H1 (cell line): ENCODE data around the gene PSD2. TPM values are rescaled to one million over a fixed set of nuclear protein-coding genes. Genes with fewer than 3 reads are reported as not detected.

Experiments
- CTCF ChIA-PET: fragments of 300-600 bp; sonication (Branson Sonifier 250); formaldehyde crosslinking; loops from one replicate; lab custom pipeline; 2021; ENCODE audit not compliant: partially characterized antibody; lab: Charles Lee
- POLR2A ChIA-PET: fragments of 300-600 bp; sonication (Branson Sonifier 250); formaldehyde crosslinking; loops from one replicate; lab custom pipeline; 2021; ENCODE audit warnings: inconsistent platforms; ENCODE audit not compliant: partially characterized antibody; lab: Charles Lee
- DNase-seq, 2 experiments: peaks; one replicate each; pipeline versions ENCODE4 v3.0.0 to v3.0.0-alpha.2; 2010 to 2022; ENCODE audit warnings: low spot score in 2 of 2, low read depth in 1 of 2, mixed read lengths in 1 of 2
- FAIRE-seq: peaks from 2 replicates; lab custom pipeline; 2011; peaks lifted over from hg19 to GRCh38; lab: Jason Lieb, UNC
- H2AFZ ChIP-seq: 2 replicates; pipeline ENCODE4 v1.8.1; 2012; ENCODE audit warnings: low read length, inconsistent platforms
- H2AK5ac ChIP-seq: 2 replicates; pipeline ENCODE4 v1.6.1; 2013; ENCODE audit warnings: low read depth, low read length
- H2BK120ac ChIP-seq: replicated peaks from 2 replicates; pipeline ENCODE3; 2013; ENCODE audit warnings: low read depth, low read length, inconsistent platforms
- H2BK12ac ChIP-seq: 2 replicates; pipeline ENCODE4 v1.6.1; 2013; ENCODE audit warnings: low read depth, low read length
- H2BK15ac ChIP-seq: 2 replicates; pipeline ENCODE4 v1.6.1; 2013; ENCODE audit warnings: low read length
- H2BK20ac ChIP-seq: 2 replicates; pipeline ENCODE4 v1.6.1; 2013; ENCODE audit warnings: low read length
- H2BK5ac ChIP-seq: 2 replicates; pipeline ENCODE4 v1.6.1; 2013; ENCODE audit warnings: low read depth, low read length
- H3K14ac ChIP-seq: 2 replicates; pipeline ENCODE4 v1.6.1; 2013; ENCODE audit warnings: inconsistent platforms; ENCODE audit not compliant: insufficient read length
- H3K18ac ChIP-seq: 2 replicates; pipeline ENCODE4 v1.6.1; 2013; ENCODE audit warnings: low read length; ENCODE audit errors: extremely low read depth
- H3K23ac ChIP-seq: 2 replicates; pipeline ENCODE4 v1.6.1; 2013; ENCODE audit warnings: inconsistent platforms; ENCODE audit not compliant: insufficient read length
- H3K23me2 ChIP-seq: 2 replicates; pipeline ENCODE4 v1.6.1; 2013; ENCODE audit warnings: low read depth, low read length
- H3K27ac ChIP-seq: 2 replicates; pipeline ENCODE4 v1.6.1; 2011; ENCODE audit warnings: low read depth, low read length, inconsistent platforms
- H3K27me3 ChIP-seq, 4 experiments: replicated peaks in 1 of 4; 1 replicate in 1 of 4; 2 replicates in 3 of 4; pipeline versions ENCODE4 v1.6.1 to v1.8.1; 2011 to 2013; ENCODE audit warnings: low read length in 3 of 4, mild to moderate bottlenecking in 3 of 4, inconsistent platforms in 2 of 4, mixed read lengths in 2 of 4, moderate library complexity in 1 of 4; ENCODE audit not compliant: control insufficient read depth in 3 of 4, insufficient read depth in 3 of 4; ENCODE audit errors: extremely low read depth in 1 of 4
- H3K36me3 ChIP-seq, 4 experiments: 2 replicates each; pipeline versions ENCODE4 v1.6.1 to v1.8.1; 2011 to 2013; ENCODE audit warnings: mild to moderate bottlenecking in 4 of 4, low read length in 3 of 4, moderate library complexity in 2 of 4, control low read depth in 1 of 4, inconsistent platforms in 1 of 4; ENCODE audit not compliant: insufficient read depth in 4 of 4, control insufficient read depth in 2 of 4
- H3K4ac ChIP-seq: replicated peaks from 2 replicates; pipeline ENCODE3; 2013; ENCODE audit warnings: low read length, low read depth, mixed read lengths, inconsistent platforms; ENCODE audit not compliant: insufficient read length
- H3K4me1 ChIP-seq, 4 experiments: replicated peaks in 1 of 4; 1 replicate in 1 of 4; 2 replicates in 3 of 4; pipeline versions ENCODE4 v1.6.1 to v1.8.1; 2011 to 2013; ENCODE audit warnings: low read length in 3 of 4, inconsistent platforms in 2 of 4, mixed read lengths in 1 of 4; ENCODE audit not compliant: insufficient read depth in 4 of 4, control insufficient read depth in 3 of 4
- H3K4me2 ChIP-seq, 2 experiments: 2 replicates each; pipeline versions ENCODE4 v1.6.1 to v1.8.1; 2011 to 2013; ENCODE audit warnings: low read depth in 2 of 2, low read length in 2 of 2, control low read depth in 1 of 2, inconsistent platforms in 1 of 2, mild to moderate bottlenecking in 1 of 2; ENCODE audit not compliant: insufficient read depth in 1 of 2
- H3K4me3 ChIP-seq, 4 experiments: fragments of 200-600, 300-600 bp in 1 of 4; sonication (generic), shearing (Covaris generic), sonication (Bioruptor Twin) in 1 of 4; 2 replicates each; pipeline versions ENCODE4 v1.5.1 to v1.8.1; 2011 to 2016; ENCODE audit warnings: low read length in 4 of 4, low read depth in 3 of 4, control low read depth in 2 of 4, inconsistent platforms in 2 of 4, mild to moderate bottlenecking in 2 of 4, mixed read lengths in 1 of 4, moderate library complexity in 1 of 4; ENCODE audit not compliant: insufficient read depth in 2 of 4; ENCODE audit errors: extremely low read depth in 1 of 4
- H3K56ac ChIP-seq: replicated peaks from 2 replicates; pipeline ENCODE3; 2013; ENCODE audit warnings: low read depth, mild to moderate bottlenecking, mixed read lengths, low read length, inconsistent platforms; ENCODE audit not compliant: insufficient read length
- H3K79me1 ChIP-seq: 2 replicates; pipeline ENCODE4 v1.6.1; 2013; ENCODE audit warnings: low read depth, low read length, control low read depth
- H3K79me2 ChIP-seq, 2 experiments: 2 replicates each; pipeline versions ENCODE4 v1.6.1 to v1.8.1; 2012 to 2013; ENCODE audit warnings: low read length in 2 of 2, mild to moderate bottlenecking in 2 of 2, inconsistent platforms in 1 of 2; ENCODE audit not compliant: insufficient read depth in 2 of 2, control insufficient read depth in 1 of 2
- H3K9ac ChIP-seq, 4 experiments: replicated peaks in 1 of 4; 1 replicate in 1 of 4; 2 replicates in 3 of 4; pipeline versions ENCODE4 v1.6.1 to v1.8.1; 2011 to 2013; ENCODE audit warnings: low read depth in 3 of 4, low read length in 3 of 4, control low read depth in 2 of 4, mild to moderate bottlenecking in 2 of 4, moderate library complexity in 2 of 4, inconsistent platforms in 1 of 4; ENCODE audit errors: extremely low read depth in 1 of 4
- H3K9me3 ChIP-seq, 2 experiments: 2 replicates each; pipeline versions ENCODE4 v1.6.1 to v1.8.1; 2012 to 2013; ENCODE audit warnings: mild to moderate bottlenecking in 2 of 2, moderate library complexity in 2 of 2, control low read depth in 1 of 2, inconsistent platforms in 1 of 2, low read depth in 1 of 2, low read length in 1 of 2, mixed read lengths in 1 of 2; ENCODE audit not compliant: insufficient read depth in 2 of 2
- H4K20me1 ChIP-seq, 2 experiments: replicated peaks in 1 of 2; 2 replicates each; pipeline versions ENCODE3 to v1.8.1; 2011 to 2013; ENCODE audit warnings: inconsistent platforms in 2 of 2, low read length in 2 of 2, mild to moderate bottlenecking in 1 of 2; ENCODE audit not compliant: insufficient read depth in 2 of 2, control insufficient read depth in 1 of 2
- H4K5ac ChIP-seq: 2 replicates; pipeline ENCODE4 v1.6.1; 2013; ENCODE audit warnings: low read length, low read depth, mixed read lengths, inconsistent platforms; ENCODE audit not compliant: insufficient read length
- H4K8ac ChIP-seq: 2 replicates; pipeline ENCODE4 v1.8.0; 2013; ENCODE audit warnings: mild to moderate bottlenecking, moderate library complexity, low read length, inconsistent platforms; ENCODE audit not compliant: insufficient read depth; ENCODE audit errors: extremely low read depth
- H4K91ac ChIP-seq: replicated peaks from 2 replicates; pipeline ENCODE3; 2013; ENCODE audit warnings: low read length, mixed read lengths, inconsistent platforms; ENCODE audit not compliant: insufficient read length
- CTBP2 ChIP-seq: IDR thresholded peaks from 2 replicates; pipeline ENCODE4 v1.7.0; 2011; ENCODE audit warnings: borderline replicate concordance, mild to moderate bottlenecking, moderate library complexity, mixed read lengths, low read length; ENCODE audit not compliant: insufficient read depth, insufficient read length
- EGR1 ChIP-seq: IDR thresholded peaks from 2 replicates; pipeline ENCODE4 v1.6.1; 2011; ENCODE audit warnings: low read depth, low read length, borderline replicate concordance
- EZH2 ChIP-seq: fragments of 200-600 bp; sonication (generic); IDR thresholded peaks from 2 replicates; pipeline ENCODE4 v1.7.1; 2012; ENCODE audit warnings: low read depth, mild to moderate bottlenecking, moderate library complexity, low read length, inconsistent platforms; ENCODE audit not compliant: severe bottlenecking
- NANOG ChIP-seq: IDR thresholded peaks from 2 replicates; pipeline ENCODE4 v1.6.1; 2011; ENCODE audit warnings: low read length, low read depth, mild to moderate bottlenecking, inconsistent platforms; ENCODE audit not compliant: insufficient read depth, poor library complexity, severe bottlenecking
- SUZ12 ChIP-seq: fragments of 200-600 bp; sonication (generic); IDR thresholded peaks from 2 replicates; pipeline ENCODE4 v1.6.1; 2012; ENCODE audit warnings: mild to moderate bottlenecking, inconsistent platforms, low read length, moderate library complexity, mixed read lengths
- TAF7 ChIP-seq: optimal IDR thresholded peaks from 2 replicates; pipeline ENCODE3; 2011; ENCODE audit warnings: low read depth, mild to moderate bottlenecking, inconsistent platforms, low read length, moderate library complexity, borderline replicate concordance
- WGBS, 2 experiments: shearing (Covaris generic) in 1 of 2; methylation state at CpG; one replicate each; pipeline versions ENCODE4 v1.1.6 to v1.1.7; 2013 to 2015; ENCODE audit warnings: low lambda C conversion rate in 2 of 2, mixed read lengths in 2 of 2, inconsistent platforms in 1 of 2, low coverage in 1 of 2, missing lambda C conversion rate in 1 of 2; ENCODE audit not compliant: insufficient replicate concordance in 2 of 2, insufficient coverage in 1 of 2, insufficient read length in 1 of 2; ENCODE audit errors: extremely low coverage in 1 of 2, missing lambda C conversion rate in 1 of 2; 5-methylcytosine and 5-hydroxymethylcytosine counted together
- polyA plus RNA-seq, 7 experiments: library from polyadenylated mRNA; depleted of rRNA in 3 of 7; stranded (reverse) in 5 of 7; unstranded in 2 of 7; fragments of >200 nt in 5 of 7; fragments of 200-250 nt in 2 of 7; gene quantifications; 1 replicate in 5 of 7; 2 replicates in 1 of 7; 4 replicates in 1 of 7; pipeline versions ENCODE4 v1.2.1 to v1.2.3, GENCODE V29; 2011 to 2013; ENCODE audit warnings: missing spikeins in 2 of 7, mixed read lengths in 2 of 7
- total RNA-seq: library from RNA; stranded (reverse); fragmentation: NEBNext Ultra II Directional; extraction: Animal tissue kit (Norgen Biotek cat#: 25700); gene quantifications from 2 replicates; pipeline ENCODE4 v1.2.1, GENCODE V29; 2021
- TF ChIP-seq, protein P1 (sequence below): IDR thresholded peaks from 2 replicates; pipeline ENCODE4 v1.6.1; 2011; ENCODE audit warnings: low read length, improper control_type of control experiment
- TF ChIP-seq, protein P2 (sequence below): IDR thresholded peaks from 2 replicates; pipeline ENCODE4 v1.6.1; 2012; ENCODE audit warnings: inconsistent platforms

Gene PSD2
- total and polyA plus RNA-seq, 2 of the 8 experiments (the other 6 are each of a cell fraction or from before 2014, with no cell fraction given) = 0.06 to 0.14 TPM

DNA sequence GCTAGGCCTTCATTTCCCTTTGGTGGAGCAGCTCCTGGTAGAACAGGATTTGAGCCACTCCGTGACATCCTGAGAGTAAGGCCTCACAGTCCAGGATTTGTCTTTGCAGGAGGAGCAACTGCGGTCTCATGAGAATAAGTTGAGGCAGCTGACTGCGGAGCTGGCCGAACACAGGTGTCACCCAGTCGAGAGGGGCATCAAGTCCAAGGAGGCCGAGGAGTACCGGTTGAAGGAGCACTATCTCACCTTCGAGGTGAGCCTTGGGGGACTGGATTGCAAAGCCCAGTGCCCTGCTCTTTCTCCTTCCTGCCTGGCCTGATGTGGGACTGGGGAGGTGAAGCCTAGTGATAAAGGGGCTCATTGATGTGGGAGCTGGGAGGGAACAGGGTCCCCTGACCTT lies 44.3 kb downstream of the PSD2 start:
- Histone ChIP-seq H3K18ac (no peak overlapping the region), H3K27ac (no peak overlapping the region), H3K4me1 (no peaks in the 10 kb centered on the region; a peak in 1 of 7 replicates), H3K23ac (no peak overlapping the region), H2BK5ac (no peak overlapping the region), H4K5ac (no peak overlapping the region), H4K91ac (no peak overlapping the region), H3K79me1 (no peaks in the 10 kb centered on the region), H2AFZ (no peak overlapping the region), H3K9me3 (no peaks in the 10 kb centered on the region), H4K8ac (no peak overlapping the region), H3K36me3 (no peaks in the 10 kb centered on the region), H3K4ac (no peak overlapping the region), H2BK12ac (no peak overlapping the region), H3K23me2 (peaks cover 4% of the 10 kb centered on the region; the same call in 1 of the 2 replicates), H3K4me2 (no peak overlapping the region), H2BK120ac (no peak overlapping the region), H3K56ac (no peak overlapping the region), H2BK15ac (no peak overlapping the region), H3K27me3 (peaks cover 0 to 6% (median 5%) of the 10 kb centered on the region in 4 experiments; a peak in 5 of 7 replicates), H3K14ac (no peak overlapping the region), H4K20me1 (no peaks in the 10 kb centered on the region), H2AK5ac (no peak overlapping the region), H3K9ac (no peak overlapping the region), H3K79me2 (no peaks in the 10 kb centered on the region), H2BK20ac (no peak overlapping the region), H3K4me3 (no peak overlapping the region)
- TF ChIP-seq EGR1 (no peak), TAF7 (no peak), SUZ12 (no peak), CTBP2 (no peak), EZH2 (no peak), NANOG (no peak)
- TF ChIP-seq, protein P1, sequence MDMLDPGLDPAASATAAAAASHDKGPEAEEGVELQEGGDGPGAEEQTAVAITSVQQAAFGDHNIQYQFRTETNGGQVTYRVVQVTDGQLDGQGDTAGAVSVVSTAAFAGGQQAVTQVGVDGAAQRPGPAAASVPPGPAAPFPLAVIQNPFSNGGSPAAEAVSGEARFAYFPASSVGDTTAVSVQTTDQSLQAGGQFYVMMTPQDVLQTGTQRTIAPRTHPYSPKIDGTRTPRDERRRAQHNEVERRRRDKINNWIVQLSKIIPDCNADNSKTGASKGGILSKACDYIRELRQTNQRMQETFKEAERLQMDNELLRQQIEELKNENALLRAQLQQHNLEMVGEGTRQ = no peak
- TF ChIP-seq, protein P2, sequence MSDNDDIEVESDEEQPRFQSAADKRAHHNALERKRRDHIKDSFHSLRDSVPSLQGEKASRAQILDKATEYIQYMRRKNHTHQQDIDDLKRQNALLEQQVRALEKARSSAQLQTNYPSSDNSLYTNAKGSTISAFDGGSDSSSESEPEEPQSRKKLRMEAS = no peak
- POLR2A ChIA-PET = no interaction called here
- CTCF ChIA-PET = interaction anchor here (0.8 to 5.9 kb wide), 6 partner anchors 23 to 132 kb away, joined by 3 to 75 read pairs (median 10); no protein-coding TSS in a partner anchor
- FAIRE-seq (no peak), DNase-seq (no peak)
- 88% methylated on average over 8 of the region's 8 CpGs; no CpG with 5 or more reads in 1 of the 2 experiments for WGBS, 2 experiments
